Measurements from ENCODE around the gene SLC38A7. TPM values are rescaled to one million over a fixed set of nuclear protein-coding genes. Genes with fewer than 3 reads are reported as not detected.

SLC38A7 gene
- total RNA-seq, 1 donor from 2014 or later: 12.0 TPM

DNA sequence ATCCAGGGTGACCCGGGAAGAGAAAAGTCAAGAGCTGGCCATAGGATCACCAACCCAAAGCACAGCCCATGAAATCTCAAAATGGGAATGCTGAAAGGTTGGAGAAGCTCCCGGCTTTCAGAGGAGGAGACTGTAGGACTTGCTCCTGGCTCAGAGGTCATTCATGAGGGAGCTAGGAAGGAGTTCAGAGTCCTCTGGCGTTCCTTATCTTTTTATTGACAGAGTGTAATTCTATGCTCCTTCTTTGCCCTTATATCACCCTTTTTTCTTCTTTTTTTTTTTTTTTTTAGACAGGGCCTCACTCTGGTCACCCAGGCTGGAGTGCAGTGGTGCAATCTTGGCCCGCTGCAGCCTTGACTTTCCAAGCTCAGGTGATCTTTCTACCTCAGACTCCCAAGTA is 27.7 kb downstream of the SLC38A7 start:
- no peak overlapping the region for H3K4me3 ChIP-seq (ENCODE audit: low read depth, low read length)
- TF ChIP-seq, protein P1, sequence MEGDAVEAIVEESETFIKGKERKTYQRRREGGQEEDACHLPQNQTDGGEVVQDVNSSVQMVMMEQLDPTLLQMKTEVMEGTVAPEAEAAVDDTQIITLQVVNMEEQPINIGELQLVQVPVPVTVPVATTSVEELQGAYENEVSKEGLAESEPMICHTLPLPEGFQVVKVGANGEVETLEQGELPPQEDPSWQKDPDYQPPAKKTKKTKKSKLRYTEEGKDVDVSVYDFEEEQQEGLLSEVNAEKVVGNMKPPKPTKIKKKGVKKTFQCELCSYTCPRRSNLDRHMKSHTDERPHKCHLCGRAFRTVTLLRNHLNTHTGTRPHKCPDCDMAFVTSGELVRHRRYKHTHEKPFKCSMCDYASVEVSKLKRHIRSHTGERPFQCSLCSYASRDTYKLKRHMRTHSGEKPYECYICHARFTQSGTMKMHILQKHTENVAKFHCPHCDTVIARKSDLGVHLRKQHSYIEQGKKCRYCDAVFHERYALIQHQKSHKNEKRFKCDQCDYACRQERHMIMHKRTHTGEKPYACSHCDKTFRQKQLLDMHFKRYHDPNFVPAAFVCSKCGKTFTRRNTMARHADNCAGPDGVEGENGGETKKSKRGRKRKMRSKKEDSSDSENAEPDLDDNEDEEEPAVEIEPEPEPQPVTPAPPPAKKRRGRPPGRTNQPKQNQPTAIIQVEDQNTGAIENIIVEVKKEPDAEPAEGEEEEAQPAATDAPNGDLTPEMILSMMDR (conservative IDR thresholded peaks at IDR 0.05; ENCODE audit: low read depth, low read length): no peak
- no peak for DNase-seq (ENCODE audit: low read depth)

DNA sequence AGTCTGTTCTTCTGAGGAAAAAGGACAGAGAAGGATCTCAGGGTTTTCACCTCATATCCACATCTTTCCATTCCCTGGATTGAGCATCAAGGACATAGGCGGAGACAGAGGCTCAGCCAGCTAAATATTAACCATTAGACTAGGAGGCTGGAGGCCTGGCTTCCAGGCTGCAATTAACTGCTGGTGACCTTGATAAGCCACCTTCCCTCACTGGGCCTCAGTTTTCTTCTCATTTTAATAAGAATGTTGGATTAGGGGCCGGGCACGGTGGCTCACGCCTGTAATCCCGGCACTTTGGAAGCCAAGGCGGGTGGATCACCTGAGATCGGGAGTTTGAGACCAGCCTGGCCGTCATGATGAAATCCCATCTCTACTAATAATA is 29.4 kb downstream of the SLC38A7 start:
- TF ChIP-seq, protein P1 (conservative IDR thresholded peaks at IDR 0.05; ENCODE audit: low read depth, low read length): no peak
- no peak for DNase-seq (ENCODE audit: low read depth)
- no peak overlapping the region for H3K4me3 ChIP-seq (ENCODE audit: low read depth, low read length)

DNA sequence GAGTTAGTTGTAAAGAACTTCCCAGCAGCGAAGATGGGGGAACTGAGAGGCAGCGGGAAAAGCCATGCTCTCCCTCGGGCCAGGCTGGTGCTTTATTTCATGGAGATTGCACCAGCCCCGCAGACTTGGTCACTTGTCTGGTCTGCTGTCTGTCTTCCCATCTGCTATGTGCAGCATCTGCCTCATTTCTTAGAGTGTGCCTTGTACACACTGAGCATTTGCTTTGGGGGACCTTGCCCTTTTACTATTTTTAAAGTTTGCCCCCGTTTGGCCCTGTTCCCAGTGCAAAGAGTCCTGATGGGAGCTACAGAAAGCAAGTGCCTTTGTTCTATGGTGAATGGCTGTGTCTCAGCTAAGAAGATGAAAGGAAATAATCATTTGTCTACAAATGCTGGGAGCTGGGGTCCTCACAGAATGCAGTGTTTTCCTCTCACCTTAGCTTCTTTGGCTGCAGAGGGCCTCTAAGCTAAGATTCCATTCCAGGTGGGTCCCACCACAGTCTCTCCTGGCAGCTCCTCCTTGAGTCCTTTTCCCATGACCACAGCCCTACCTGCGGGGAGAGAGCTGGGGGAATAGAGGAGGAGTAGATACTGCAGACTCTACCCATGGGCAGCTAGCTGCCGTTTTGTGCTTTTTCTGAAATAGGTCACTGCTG is 29.9 kb downstream of the SLC38A7 start:
- TF ChIP-seq, protein P1 (conservative IDR thresholded peaks at IDR 0.05; ENCODE audit: low read depth, low read length): no peak
- no peak for DNase-seq (ENCODE audit: low read depth)
- H3K4me3 ChIP-seq (ENCODE audit: low read depth, low read length): no peak overlapping the region

DNA sequence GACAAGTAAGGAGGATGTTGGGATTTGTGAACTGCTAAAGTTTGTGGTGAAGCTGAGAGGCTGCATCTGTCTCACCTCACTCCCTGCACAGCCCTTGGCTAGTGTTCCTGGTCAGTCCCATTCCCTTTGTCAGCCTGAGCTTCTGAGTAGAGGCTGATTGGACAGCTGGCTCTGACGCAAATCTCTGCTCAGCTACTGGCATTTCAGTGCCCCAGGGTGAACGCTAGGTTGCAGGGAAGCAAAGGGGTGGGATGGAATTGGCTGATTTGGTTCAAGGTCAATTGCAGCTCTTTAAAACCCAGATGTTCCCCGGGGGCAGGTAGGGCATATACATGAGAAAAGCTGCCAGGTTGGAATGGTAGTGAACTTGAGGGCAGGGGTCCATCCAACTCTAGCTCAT is 31.8 kb downstream of the SLC38A7 start:
- TF ChIP-seq, protein P1 (conservative IDR thresholded peaks at IDR 0.05; ENCODE audit: low read depth, low read length): no peak
- H3K4me3 ChIP-seq (ENCODE audit: low read depth, low read length): no peak overlapping the region
- DNase-seq (ENCODE audit: low read depth): no peak

DNA sequence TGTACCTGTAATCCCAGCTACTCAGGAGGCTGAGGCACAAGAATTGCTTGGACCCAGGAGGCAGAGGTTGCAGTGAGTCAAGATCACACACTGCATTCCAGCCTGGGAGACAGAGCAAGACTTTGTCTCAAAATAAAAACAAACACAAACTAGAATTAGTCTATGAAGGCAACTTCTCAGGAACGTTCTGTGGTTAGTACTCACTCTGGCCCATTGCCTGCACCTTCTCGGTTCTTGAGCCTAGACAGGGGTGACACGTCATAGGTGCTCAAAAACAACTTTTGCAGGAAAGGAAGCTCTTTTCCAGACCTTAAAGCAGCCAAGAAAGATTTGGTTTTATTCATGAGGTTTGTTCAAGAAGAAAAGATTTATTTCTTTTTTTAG is 32.6 kb downstream of the SLC38A7 start:
- no peak for DNase-seq (ENCODE audit: low read depth)
- TF ChIP-seq, protein P1 (conservative IDR thresholded peaks at IDR 0.05; ENCODE audit: low read depth, low read length): no peak
- no peak overlapping the region for H3K4me3 ChIP-seq (ENCODE audit: low read depth, low read length)

DNA sequence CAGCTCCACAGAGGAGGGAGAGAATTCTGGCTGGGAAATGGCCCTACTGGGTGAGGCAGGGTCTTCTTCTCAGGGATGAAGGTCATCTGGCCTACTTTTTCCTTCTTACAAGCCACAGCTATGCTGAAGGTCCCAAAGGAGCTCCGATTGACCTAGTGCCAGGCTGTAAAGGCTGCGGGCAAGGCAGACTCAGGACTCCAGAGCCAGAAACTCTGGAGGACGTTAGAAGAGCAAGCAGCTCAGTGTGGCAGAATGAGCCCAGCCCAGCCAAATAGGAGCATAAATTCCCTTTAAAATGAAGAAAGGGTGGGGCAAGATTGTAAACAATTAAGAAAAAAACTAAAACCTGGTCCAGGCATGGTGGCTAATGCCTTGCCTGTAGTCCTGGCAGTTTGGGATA is 34.9 kb downstream of the SLC38A7 start:
- TF ChIP-seq, protein P1 (conservative IDR thresholded peaks at IDR 0.05; ENCODE audit: low read depth, low read length): no peak
- no peak for DNase-seq (ENCODE audit: low read depth)
- H3K4me3 ChIP-seq (ENCODE audit: low read depth, low read length): no peak overlapping the region

DNA sequence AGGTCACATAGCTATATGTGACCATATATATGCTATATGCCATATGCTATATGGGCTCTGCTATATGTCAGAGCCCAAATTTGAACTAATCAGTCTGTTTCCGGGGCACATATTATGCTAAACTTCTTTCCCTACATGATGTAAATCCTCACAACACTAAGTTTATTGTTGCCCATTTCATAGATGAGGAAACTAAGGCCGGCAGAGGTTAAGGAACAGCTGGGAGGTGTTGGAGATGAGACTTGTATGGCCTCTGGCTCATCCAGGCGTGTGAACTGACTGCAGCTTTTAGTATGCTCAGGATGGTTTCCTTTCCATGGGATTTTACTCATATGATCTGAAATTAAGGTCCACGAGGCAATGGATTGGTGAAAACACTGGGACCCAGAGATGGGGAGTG is 37.5 kb downstream of the SLC38A7 start:
- no peak for DNase-seq (ENCODE audit: low read depth)
- TF ChIP-seq, protein P1 (conservative IDR thresholded peaks at IDR 0.05; ENCODE audit: low read depth, low read length): no peak
- no peak overlapping the region for H3K4me3 ChIP-seq (ENCODE audit: low read depth, low read length)

Measured in epithelial cell of proximal tubule (primary cell).